HG03354 (cell line): Measurements from ENCODE around the gene GBP4.
A peak's percentile ranks its signal among the peaks of the same experiment; 100 is the strongest.
"Not testable (repeated sequence)": the region's sequence is repeated elsewhere in the genome, so short reads cannot be mapped to it uniquely, and the experiment has no call there.

Experiments
- ATAC-seq: cut with Tn5 transposase; IDR thresholded peaks from one replicate; pipeline ENCODE4 v1.9.1; 2021; ENCODE audit warnings: mild to moderate bottlenecking; ENCODE audit not compliant: unreplicated experiment, poor library complexity, severe bottlenecking

Gene GBP4

DNA sequence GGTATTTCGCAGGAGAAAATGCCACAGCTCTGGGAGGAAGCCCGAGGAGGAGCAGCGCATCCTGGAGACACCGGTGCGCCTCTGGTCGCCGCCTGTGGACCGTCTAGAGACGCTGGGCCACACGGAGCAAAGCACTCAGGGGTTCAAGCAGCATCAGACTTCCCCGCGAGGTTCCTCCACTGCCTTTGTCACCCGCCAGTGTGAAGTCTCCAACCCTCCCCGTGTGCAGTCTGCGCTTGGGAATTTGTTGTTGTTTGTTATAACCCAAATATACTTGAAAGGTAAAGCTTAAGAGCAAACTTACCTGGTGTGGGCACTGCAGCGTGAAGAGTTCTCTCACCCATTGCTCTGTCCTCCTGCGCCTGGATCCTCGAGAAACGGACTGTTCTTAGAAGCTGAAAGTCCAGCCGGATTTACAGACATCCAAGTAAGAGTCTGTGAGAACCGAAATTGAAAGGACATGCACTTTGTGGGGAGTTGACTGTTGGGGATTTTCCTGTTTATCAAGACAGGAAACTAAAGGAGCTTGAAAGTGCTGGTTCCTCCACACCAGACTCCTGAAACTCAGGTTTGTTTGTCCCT lies at the start of gene GBP4:
Gene GBP4, minus strand, starts transcription at position 452 of the 582 bp plus-strand sequence. Its CDS starts 108 bp downstream, at position 344.
- peak; percentile 48 for ATAC-seq

DNA sequence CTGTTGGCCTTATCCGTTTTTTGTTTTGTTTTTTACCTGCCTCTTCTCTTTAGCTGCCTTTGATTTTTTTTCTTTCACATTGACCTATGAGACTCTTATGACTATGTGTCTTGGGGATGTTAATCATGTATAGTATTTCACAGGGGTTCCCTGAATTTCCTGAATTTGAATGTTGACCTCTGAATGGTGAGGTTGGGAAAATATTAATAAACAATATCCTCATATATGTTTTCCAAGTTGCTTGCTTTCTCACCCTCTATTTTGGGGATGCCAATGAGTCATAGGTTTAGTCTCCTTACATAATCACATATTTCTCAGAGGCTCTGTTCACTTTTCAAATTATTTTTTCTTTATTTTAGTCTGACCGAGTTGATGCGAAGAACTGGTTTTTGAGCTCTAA lies 44.3 kb upstream of the GBP4 start:
- no peak for ATAC-seq

DNA sequence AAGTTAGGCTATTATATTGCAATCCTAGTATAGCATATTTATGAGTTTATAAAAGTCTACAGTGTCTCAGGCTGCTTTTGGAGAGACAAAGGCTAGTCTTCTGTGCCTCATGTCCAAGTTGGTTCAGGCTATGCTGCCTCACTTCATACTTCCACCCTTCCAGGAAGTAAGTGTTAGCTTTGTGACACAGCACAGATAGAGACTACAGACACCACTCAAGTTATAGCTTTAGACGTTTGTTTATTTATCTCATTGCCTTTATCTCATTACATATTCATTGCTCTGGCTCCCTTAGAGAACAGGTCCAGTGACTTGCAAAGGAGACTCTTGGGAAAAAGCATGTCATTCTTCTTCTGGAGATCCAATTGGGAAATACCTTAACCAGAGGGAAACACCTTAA lies 22.6 kb upstream of the GBP4 start:
- no peak for ATAC-seq

GRCh38 chr1:89219851-89220250 lies 21.1 kb upstream of the GBP4 start:
- ATAC-seq = not testable (repeated sequence)

DNA sequence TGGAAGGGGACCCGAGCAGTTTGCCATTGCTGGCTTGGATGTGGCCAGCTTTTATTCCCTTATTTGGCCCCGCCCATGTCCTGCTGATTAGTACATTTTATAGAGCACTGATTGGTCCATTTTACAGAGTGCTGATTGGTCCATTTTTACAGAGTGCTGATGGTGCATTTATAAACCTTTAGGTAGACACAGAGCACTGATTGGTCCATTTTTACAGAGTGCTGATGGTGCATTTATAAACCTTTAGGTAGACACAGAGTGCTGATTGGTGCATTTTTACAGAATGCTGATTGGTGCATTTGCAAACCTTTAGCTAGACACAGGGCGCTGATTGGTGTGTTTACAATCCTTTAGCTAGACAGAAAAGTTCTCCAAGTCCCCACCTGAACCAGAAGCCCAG lies 20.2 kb upstream of the GBP4 start:
- not testable (repeated sequence) for ATAC-seq

- no peak for ATAC-seq
Measured at GRCh38 chr1:89213347-89213746, 14.6 kb upstream of the GBP4 start.

GRCh38 chr1:89211035-89211634 lies 12.4 kb upstream of the GBP4 start:
- ATAC-seq = no peak

- ATAC-seq = no peak
Measured at GRCh38 chr1:89206373-89206772, 7.6 kb upstream of the GBP4 start.

GRCh38 chr1:89203166-89203565 lies 4.4 kb upstream of the GBP4 start:
- no peak for ATAC-seq

DNA sequence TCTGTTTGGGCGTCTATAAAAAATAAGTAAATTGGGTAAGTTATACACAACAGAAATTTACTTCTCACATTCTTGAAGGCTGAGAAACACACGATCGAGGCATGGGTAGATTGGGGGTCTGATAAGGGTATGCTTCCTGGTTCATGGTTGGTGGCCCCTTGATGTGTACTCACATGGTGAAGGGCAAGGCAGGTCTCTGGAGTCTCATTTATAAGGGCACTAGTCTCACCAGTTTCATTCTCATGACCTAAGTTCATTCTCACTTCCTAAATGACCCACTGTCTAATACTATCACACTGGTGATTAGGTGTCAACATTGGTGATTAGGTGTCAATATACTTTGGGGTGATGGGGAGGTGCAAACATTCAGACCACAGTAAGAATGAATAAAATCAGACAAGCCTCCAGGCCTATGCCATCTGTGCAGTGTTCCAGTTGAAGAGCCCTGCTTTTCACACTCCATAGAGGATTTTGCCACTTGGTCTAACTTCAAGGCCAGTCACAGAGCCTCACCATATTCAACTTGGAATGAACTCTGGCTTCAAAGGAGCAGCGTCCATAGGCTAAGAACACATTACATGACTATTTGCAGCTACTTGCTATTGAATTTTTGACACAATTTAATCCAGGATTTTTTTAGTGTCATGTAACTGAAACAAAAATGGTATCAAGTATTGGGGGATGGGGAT lies 2.5 kb upstream of the GBP4 start:
- ATAC-seq = peak; percentile 78

DNA sequence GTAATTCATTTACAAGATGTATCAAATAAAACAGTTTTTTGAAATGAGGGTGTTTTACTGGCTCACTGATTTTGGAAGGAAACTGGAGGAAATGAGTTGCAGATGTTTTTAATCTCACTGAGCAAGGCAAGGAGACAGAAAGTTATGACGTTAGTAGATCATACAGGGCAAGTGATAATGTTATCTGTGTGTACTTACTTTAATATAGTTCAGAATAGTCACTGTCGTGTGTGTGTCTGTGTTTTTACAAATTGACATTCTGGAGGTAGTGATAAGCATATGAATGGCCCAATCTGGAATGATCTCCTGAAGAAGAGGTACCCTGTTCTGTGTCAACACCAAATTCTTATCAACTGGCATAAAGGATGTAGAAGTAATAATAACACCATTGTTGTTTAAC lies 1.9 kb upstream of the GBP4 start:
- ATAC-seq = no peak

- ATAC-seq = no peak
Measured at GRCh38 chr1:89199525-89200031, 836 bp upstream of the GBP4 start.

GRCh38 chr1:89198081-89198480 lies 661 bp downstream of the GBP4 start:
- ATAC-seq = peak; percentile 0

DNA sequence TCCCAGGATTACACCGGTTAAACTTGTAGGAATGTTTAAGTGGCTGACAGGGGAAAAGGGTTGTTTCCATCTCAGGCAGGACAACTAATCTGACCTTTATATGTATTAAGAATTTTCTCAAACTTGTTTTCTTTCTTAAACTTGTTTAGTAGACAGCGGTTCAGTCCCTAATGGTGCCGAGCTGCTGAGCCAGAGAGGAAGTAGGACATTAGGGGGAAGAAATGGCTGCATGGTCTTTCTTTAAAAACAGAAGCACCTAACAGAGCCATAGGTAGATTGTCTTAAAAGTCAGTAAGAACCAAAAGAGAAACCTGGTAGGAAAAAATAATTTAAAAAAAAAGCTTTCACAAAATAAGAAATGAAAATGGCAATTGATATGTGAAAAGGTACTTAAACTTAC lies 3.3 kb downstream of the GBP4 start:
- no peak for ATAC-seq

DNA sequence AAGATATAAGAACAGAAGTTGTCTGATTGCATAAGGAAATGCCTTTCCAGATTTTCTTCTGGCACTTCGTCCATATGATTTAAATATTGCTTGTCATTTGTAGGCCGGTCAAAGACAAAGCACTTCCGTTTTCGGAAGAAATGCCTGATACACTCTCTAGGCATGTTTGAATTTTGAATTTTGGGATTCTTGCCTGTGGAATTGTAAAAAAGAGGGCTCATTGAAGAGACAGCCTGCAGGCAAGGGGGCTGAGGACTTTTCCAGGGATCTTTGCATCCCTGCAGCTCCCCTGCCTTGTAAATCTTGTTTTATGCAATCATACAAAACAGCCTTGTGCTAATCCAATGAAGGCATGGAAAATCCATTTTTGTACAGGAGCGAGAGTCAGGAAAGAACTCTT lies 7.4 kb downstream of the GBP4 start:
- ATAC-seq = no peak

- no peak for ATAC-seq
Measured at GRCh38 chr1:89190017-89190416, 8.7 kb downstream of the GBP4 start.

DNA sequence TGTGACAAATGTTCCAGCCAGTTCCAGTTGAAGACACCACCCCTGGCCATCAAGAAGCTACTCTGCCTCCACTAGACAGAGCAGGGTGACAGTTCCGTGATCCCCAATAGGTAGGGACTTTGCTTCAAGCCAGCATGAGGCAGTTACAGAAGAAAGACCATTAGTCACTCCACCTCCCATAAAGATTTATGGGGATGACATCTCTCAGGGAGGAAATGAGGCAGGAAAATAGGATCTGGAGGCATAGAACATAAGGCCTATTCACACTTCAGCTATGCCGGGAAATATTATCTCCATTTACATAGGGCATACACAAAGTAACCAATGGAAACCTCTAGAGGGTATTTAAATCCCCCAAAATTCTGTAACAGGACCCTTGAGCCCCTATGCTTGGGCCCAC lies 19.4 kb downstream of the GBP4 start:
- ATAC-seq = no peak

- ATAC-seq = no peak
Measured at GRCh38 chr1:89176971-89177370, 21.8 kb downstream of the GBP4 start.

- ATAC-seq = no peak
Measured at GRCh38 chr1:89175601-89176256, 23.0 kb downstream of the GBP4 start, which contains the start of gene GBP7. Gene GBP7, minus strand, starts transcription at chr1:89176003. Its CDS starts 4,068 bp downstream, at chr1:89171935.

DNA sequence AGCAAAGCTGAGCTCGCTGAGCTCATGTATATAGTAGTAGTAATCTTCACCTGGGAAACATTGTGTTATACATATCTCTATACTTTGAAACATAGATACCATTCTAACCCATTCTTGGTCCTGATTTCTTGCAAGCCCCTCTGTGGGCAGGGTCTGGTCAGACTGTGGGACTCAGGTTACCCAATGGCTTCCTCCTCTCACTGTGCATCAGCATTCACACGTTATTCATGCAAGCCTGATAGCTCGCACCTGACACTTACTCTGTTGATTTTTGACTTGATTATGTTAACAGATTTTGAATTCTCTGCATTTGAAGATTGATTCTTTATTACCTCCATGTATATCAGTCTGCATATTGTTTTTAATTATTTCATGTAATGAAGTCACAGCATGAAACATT lies 24.3 kb downstream of the GBP4 start:
- no peak for ATAC-seq
